ENCODE measurements around the gene SH3BP1. TPM values are rescaled to one million over a fixed set of nuclear protein-coding genes. Genes with fewer than 3 reads are reported as not detected.

The SH3BP1 gene
- total and polyA plus RNA-seq, 2 donors (not counting 1 experiment from before 2014, with no cell fraction given), result 44.0 to 69.7 TPM

GRCh38 chr22:37696657-37697537 lies 57.4 kb downstream of the SH3BP1 start, which contains the start of gene TRIOBP:
Gene TRIOBP (plus strand): TSS chr22:37697048. CDS start chr22:37701366, 4,318 bp downstream.
- H3K79me2 ChIP-seq (ENCODE audit: control insufficient read depth, insufficient read depth, low read length), result no peaks in the 10 kb centered on the region
- H3K9me3 ChIP-seq (ENCODE audit: control extremely low read depth in 1 of 3, control insufficient read depth in 2 of 3, insufficient read depth in 1 of 3, low read length in 2 of 3), result no peaks in the 10 kb centered on the region
- ATAC-seq (ENCODE audit: low read depth) (peak; percentile 99), DNase-seq (peak; percentile 85)
- peak within 1 kb of the TSS in 4 of 5 experiments; percentile 6 to 34 (median 24) for H3K4me3 ChIP-seq (ENCODE audit: control extremely low read depth in 1 of 5, extremely low read depth in 1 of 5, insufficient read depth in 1 of 5, low read depth in 2 of 5, low read length in 4 of 5)
- intact Hi-C loops (cut with micrococcal nuclease), result loop anchor here (1.0 kb wide), 1 partner anchor 11 kb away; the partner anchor contains the start of gene NOL12
- TF ChIP-seq CTCF (IDR thresholded peaks at IDR 0.05) (peak; percentile 35), EZH2 (IDR thresholded peaks at IDR 0.05; ENCODE audit: borderline replicate concordance, insufficient read depth, low read depth, low read length, poor library complexity, severe bottlenecking) (no peak)
- peaks cover 0 to 22% of the 10 kb centered on the region in 2 experiments for H3K36me3 ChIP-seq (replicated peaks in 1 of 2; ENCODE audit: control extremely low read depth in 1 of 2, control insufficient read depth in 1 of 2, extremely low read depth in 1 of 2, insufficient read depth in 2 of 2, low read length in 1 of 2)
- H3K27ac ChIP-seq (ENCODE audit: low read length in 2 of 2), result no peak within 1 kb of the TSS
- peak within 1 kb of the TSS; percentile 47 for H3K9ac ChIP-seq (ENCODE audit: low read length)
- 26% methylated on average over 29 of the region's 39 CpGs for WGBS (ENCODE audit: insufficient coverage)
- no peaks in the 10 kb centered on the region for H3K27me3 ChIP-seq (replicated peaks in 1 of 4; ENCODE audit: control extremely low read depth in 1 of 4, control insufficient read depth in 3 of 4, insufficient read depth in 4 of 4, low read length in 3 of 4)
- CTCF ChIA-PET, result interaction anchor here (0.6 to 3.3 kb wide), 7 partner anchors 14 to 116 kb away, joined by 3 to 12 read pairs (median 3); no protein-coding TSS in a partner anchor
- peaks cover 11% of the 10 kb centered on the region for H3K4me1 Mint-ChIP-seq
- no peaks in the 10 kb centered on the region for H3K9me3 Mint-ChIP-seq (ENCODE audit: insufficient read depth)
- H2AFZ ChIP-seq (ENCODE audit: insufficient read depth, low read depth, low read length, poor library complexity, severe bottlenecking), result peak within 1 kb of the TSS; percentile 38
- H3K27me3 Mint-ChIP-seq, result no peaks in the 10 kb centered on the region
- peak within 1 kb of the TSS; percentile 72 for H3K4me3 Mint-ChIP-seq
- H3K4me2 ChIP-seq (replicated peaks; ENCODE audit: low read depth, low read length, poor library complexity, severe bottlenecking), result peak within 1 kb of the TSS; percentile 72
- H3K27ac Mint-ChIP-seq, result peak within 1 kb of the TSS; percentile 37
- peaks cover 9 to 17% of the 10 kb centered on the region in 2 donors for H3K4me1 ChIP-seq (ENCODE audit: control insufficient read depth in 2 of 2, insufficient read depth in 2 of 2, low read length in 2 of 2)
- no peaks in the 10 kb centered on the region for H4K20me1 ChIP-seq (ENCODE audit: control insufficient read depth, insufficient read depth, low read length, poor library complexity, severe bottlenecking)
- POLR2A ChIA-PET, result no interaction called here

GRCh38 chr22:37697538-37697835 lies 58.0 kb downstream of the SH3BP1 start:
- Histone ChIP-seq H3K79me2 (ENCODE audit: control insufficient read depth, insufficient read depth, low read length) (no peaks in the 10 kb centered on the region), H3K4me1 (ENCODE audit: control insufficient read depth in 2 of 2, insufficient read depth in 2 of 2, low read length in 2 of 2) (peaks cover 9 to 17% of the 10 kb centered on the region in 2 donors), H3K9me3 (ENCODE audit: control extremely low read depth in 1 of 3, control insufficient read depth in 2 of 3, insufficient read depth in 1 of 3, low read length in 2 of 3) (no peaks in the 10 kb centered on the region), H3K27me3 (replicated peaks in 1 of 4; ENCODE audit: control extremely low read depth in 1 of 4, control insufficient read depth in 3 of 4, insufficient read depth in 4 of 4, low read length in 3 of 4) (no peaks in the 10 kb centered on the region), H3K4me2 (replicated peaks; ENCODE audit: low read depth, low read length, poor library complexity, severe bottlenecking) (no peak overlapping the region), H3K27ac (ENCODE audit: low read length in 2 of 2) (no peak overlapping the region), H3K9ac (ENCODE audit: low read length) (no peak overlapping the region), H2AFZ (ENCODE audit: insufficient read depth, low read depth, low read length, poor library complexity, severe bottlenecking) (no peak overlapping the region), H3K36me3 (replicated peaks in 1 of 2; ENCODE audit: control extremely low read depth in 1 of 2, control insufficient read depth in 1 of 2, extremely low read depth in 1 of 2, insufficient read depth in 2 of 2, low read length in 1 of 2) (peaks cover 0 to 18% of the 10 kb centered on the region in 2 experiments), H4K20me1 (ENCODE audit: control insufficient read depth, insufficient read depth, low read length, poor library complexity, severe bottlenecking) (no peaks in the 10 kb centered on the region), H3K4me3 (ENCODE audit: control extremely low read depth in 1 of 5, extremely low read depth in 1 of 5, insufficient read depth in 1 of 5, low read depth in 2 of 5, low read length in 4 of 5) (no peak overlapping the region)
- no peak for DNase-seq
- no peak for TF ChIP-seq CTCF (IDR thresholded peaks at IDR 0.05)
- TF ChIP-seq EZH2 (IDR thresholded peaks at IDR 0.05; ENCODE audit: borderline replicate concordance, insufficient read depth, low read depth, low read length, poor library complexity, severe bottlenecking), result no peak
- whole genome bisulfite sequencing (ENCODE audit: insufficient coverage), result no CpG with 5 or more reads among the region's 3 CpGs
- Mint-ChIP-seq H3K4me3 (no peak overlapping the region), H3K4me1 (peaks cover 11% of the 10 kb centered on the region), H3K27me3 (no peaks in the 10 kb centered on the region), H3K9me3 (ENCODE audit: insufficient read depth) (no peaks in the 10 kb centered on the region), H3K27ac (no peak overlapping the region)
- POLR2A ChIA-PET, result no interaction called here
- ATAC-seq (ENCODE audit: low read depth), result no peak
- intact Hi-C loops (cut with micrococcal nuclease), result no loop called here
- CTCF ChIA-PET, result interaction anchor here (0.6 to 3.3 kb wide), 4 partner anchors 14 to 71 kb away, joined by 3 to 12 read pairs (median 4); no protein-coding TSS in a partner anchor

All from B cell (primary cell).